ENCODE measurements around the gene UNC13B.

DNA sequence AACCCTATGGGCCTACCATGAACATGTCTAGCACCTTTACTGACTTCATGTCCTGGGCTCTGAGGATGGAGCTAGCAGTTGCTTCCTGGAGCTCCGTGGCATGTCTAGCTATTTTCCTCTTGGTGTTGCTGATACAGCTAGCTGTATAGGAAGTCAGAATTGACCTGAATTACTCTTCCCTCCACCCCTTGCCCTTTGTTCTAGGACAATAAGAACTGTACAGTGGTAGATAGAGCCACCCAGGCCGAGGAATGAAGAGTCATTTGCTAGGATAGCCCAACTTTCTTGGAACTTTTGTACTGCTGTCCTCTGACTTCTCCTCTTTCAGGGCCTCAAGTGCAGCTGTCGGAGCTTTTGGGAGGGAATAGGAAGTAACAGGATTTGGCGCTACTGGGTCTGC lies 218.2 kb downstream of the UNC13B start:
- TF ChIP-seq, protein P1, sequence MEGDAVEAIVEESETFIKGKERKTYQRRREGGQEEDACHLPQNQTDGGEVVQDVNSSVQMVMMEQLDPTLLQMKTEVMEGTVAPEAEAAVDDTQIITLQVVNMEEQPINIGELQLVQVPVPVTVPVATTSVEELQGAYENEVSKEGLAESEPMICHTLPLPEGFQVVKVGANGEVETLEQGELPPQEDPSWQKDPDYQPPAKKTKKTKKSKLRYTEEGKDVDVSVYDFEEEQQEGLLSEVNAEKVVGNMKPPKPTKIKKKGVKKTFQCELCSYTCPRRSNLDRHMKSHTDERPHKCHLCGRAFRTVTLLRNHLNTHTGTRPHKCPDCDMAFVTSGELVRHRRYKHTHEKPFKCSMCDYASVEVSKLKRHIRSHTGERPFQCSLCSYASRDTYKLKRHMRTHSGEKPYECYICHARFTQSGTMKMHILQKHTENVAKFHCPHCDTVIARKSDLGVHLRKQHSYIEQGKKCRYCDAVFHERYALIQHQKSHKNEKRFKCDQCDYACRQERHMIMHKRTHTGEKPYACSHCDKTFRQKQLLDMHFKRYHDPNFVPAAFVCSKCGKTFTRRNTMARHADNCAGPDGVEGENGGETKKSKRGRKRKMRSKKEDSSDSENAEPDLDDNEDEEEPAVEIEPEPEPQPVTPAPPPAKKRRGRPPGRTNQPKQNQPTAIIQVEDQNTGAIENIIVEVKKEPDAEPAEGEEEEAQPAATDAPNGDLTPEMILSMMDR (IDR thresholded peaks at IDR 0.05; ENCODE audit: control extremely low read depth in 1 of 3, insufficient read depth in 1 of 3, low read depth in 1 of 3, low read length in 3 of 3): no peak
- TF ChIP-seq, protein P2, sequence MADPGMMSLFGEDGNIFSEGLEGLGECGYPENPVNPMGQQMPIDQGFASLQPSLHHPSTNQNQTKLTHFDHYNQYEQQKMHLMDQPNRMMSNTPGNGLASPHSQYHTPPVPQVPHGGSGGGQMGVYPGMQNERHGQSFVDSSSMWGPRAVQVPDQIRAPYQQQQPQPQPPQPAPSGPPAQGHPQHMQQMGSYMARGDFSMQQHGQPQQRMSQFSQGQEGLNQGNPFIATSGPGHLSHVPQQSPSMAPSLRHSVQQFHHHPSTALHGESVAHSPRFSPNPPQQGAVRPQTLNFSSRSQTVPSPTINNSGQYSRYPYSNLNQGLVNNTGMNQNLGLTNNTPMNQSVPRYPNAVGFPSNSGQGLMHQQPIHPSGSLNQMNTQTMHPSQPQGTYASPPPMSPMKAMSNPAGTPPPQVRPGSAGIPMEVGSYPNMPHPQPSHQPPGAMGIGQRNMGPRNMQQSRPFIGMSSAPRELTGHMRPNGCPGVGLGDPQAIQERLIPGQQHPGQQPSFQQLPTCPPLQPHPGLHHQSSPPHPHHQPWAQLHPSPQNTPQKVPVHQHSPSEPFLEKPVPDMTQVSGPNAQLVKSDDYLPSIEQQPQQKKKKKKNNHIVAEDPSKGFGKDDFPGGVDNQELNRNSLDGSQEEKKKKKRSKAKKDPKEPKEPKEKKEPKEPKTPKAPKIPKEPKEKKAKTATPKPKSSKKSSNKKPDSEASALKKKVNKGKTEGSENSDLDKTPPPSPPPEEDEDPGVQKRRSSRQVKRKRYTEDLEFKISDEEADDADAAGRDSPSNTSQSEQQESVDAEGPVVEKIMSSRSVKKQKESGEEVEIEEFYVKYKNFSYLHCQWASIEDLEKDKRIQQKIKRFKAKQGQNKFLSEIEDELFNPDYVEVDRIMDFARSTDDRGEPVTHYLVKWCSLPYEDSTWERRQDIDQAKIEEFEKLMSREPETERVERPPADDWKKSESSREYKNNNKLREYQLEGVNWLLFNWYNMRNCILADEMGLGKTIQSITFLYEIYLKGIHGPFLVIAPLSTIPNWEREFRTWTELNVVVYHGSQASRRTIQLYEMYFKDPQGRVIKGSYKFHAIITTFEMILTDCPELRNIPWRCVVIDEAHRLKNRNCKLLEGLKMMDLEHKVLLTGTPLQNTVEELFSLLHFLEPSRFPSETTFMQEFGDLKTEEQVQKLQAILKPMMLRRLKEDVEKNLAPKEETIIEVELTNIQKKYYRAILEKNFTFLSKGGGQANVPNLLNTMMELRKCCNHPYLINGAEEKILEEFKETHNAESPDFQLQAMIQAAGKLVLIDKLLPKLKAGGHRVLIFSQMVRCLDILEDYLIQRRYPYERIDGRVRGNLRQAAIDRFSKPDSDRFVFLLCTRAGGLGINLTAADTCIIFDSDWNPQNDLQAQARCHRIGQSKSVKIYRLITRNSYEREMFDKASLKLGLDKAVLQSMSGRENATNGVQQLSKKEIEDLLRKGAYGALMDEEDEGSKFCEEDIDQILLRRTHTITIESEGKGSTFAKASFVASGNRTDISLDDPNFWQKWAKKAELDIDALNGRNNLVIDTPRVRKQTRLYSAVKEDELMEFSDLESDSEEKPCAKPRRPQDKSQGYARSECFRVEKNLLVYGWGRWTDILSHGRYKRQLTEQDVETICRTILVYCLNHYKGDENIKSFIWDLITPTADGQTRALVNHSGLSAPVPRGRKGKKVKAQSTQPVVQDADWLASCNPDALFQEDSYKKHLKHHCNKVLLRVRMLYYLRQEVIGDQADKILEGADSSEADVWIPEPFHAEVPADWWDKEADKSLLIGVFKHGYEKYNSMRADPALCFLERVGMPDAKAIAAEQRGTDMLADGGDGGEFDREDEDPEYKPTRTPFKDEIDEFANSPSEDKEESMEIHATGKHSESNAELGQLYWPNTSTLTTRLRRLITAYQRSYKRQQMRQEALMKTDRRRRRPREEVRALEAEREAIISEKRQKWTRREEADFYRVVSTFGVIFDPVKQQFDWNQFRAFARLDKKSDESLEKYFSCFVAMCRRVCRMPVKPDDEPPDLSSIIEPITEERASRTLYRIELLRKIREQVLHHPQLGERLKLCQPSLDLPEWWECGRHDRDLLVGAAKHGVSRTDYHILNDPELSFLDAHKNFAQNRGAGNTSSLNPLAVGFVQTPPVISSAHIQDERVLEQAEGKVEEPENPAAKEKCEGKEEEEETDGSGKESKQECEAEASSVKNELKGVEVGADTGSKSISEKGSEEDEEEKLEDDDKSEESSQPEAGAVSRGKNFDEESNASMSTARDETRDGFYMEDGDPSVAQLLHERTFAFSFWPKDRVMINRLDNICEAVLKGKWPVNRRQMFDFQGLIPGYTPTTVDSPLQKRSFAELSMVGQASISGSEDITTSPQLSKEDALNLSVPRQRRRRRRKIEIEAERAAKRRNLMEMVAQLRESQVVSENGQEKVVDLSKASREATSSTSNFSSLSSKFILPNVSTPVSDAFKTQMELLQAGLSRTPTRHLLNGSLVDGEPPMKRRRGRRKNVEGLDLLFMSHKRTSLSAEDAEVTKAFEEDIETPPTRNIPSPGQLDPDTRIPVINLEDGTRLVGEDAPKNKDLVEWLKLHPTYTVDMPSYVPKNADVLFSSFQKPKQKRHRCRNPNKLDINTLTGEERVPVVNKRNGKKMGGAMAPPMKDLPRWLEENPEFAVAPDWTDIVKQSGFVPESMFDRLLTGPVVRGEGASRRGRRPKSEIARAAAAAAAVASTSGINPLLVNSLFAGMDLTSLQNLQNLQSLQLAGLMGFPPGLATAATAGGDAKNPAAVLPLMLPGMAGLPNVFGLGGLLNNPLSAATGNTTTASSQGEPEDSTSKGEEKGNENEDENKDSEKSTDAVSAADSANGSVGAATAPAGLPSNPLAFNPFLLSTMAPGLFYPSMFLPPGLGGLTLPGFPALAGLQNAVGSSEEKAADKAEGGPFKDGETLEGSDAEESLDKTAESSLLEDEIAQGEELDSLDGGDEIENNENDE (IDR thresholded peaks at IDR 0.05; ENCODE audit: insufficient replicate concordance, low read length): no peak
- no peak for TF ChIP-seq EZH2 (IDR thresholded peaks at IDR 0.05; ENCODE audit: low read depth, low read length, severe bottlenecking)
- no peak for TF ChIP-seq CHD2 (IDR thresholded peaks at IDR 0.05; ENCODE audit: low read length)
- no peak for TF ChIP-seq TAF1 (IDR thresholded peaks at IDR 0.05; ENCODE audit: low read depth, low read length)
- no peak for TF ChIP-seq JUND (IDR thresholded peaks at IDR 0.05; ENCODE audit: low read length)
- no peak for TF ChIP-seq YY1 (IDR thresholded peaks at IDR 0.05; ENCODE audit: low read depth, low read length)
- TF ChIP-seq GABPA (IDR thresholded peaks at IDR 0.05; ENCODE audit: borderline replicate concordance, insufficient read depth, low read length): no peak
- no peak for TF ChIP-seq ASH2L (IDR thresholded peaks at IDR 0.05; ENCODE audit: low read length)
- no peak for TF ChIP-seq CHD1 (IDR thresholded peaks at IDR 0.05; ENCODE audit: low read depth, low read length)
- TF ChIP-seq POLR2A (IDR thresholded peaks at IDR 0.05; ENCODE audit: control extremely low read depth in 1 of 2, low read depth in 2 of 2, low read length in 2 of 2): no peak
- TF ChIP-seq, protein P3, sequence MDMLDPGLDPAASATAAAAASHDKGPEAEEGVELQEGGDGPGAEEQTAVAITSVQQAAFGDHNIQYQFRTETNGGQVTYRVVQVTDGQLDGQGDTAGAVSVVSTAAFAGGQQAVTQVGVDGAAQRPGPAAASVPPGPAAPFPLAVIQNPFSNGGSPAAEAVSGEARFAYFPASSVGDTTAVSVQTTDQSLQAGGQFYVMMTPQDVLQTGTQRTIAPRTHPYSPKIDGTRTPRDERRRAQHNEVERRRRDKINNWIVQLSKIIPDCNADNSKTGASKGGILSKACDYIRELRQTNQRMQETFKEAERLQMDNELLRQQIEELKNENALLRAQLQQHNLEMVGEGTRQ (IDR thresholded peaks at IDR 0.05; ENCODE audit: low read length): no peak
- TF ChIP-seq ZNF274 (IDR thresholded peaks at IDR 0.05; ENCODE audit: borderline replicate concordance, extremely low read depth, low read length): no peak
